ENCODE data around the gene MELTF.

The MELTF gene

GRCh38 chr3:196967412-196968232, 62.0 kb downstream of the MELTF start:
- DNase-seq, result no peak

GRCh38 chr3:196966526-196967401, 62.9 kb downstream of the MELTF start:
- DNase-seq, result no peak

GRCh38 chr3:196965804-196966173, 63.8 kb downstream of the MELTF start:
- DNase-seq, result no peak

GRCh38 chr3:196965112-196965803, 64.4 kb downstream of the MELTF start:
- no peak for DNase-seq

GRCh38 chr3:196963631-196963953, 66.0 kb downstream of the MELTF start:
- DNase-seq, result no peak

GRCh38 chr3:196962930-196963630, 66.5 kb downstream of the MELTF start:
- no peak for DNase-seq

GRCh38 chr3:196962108-196962929, 67.3 kb downstream of the MELTF start:
- DNase-seq, result no peak

GRCh38 chr3:196954832-196955231, 74.8 kb downstream of the MELTF start:
- no peak for DNase-seq

Measured in hippocampal formation (tissue), 2 donors.